Measurements from ENCODE around the gene FAIM2.

FAIM2 gene

DNA sequence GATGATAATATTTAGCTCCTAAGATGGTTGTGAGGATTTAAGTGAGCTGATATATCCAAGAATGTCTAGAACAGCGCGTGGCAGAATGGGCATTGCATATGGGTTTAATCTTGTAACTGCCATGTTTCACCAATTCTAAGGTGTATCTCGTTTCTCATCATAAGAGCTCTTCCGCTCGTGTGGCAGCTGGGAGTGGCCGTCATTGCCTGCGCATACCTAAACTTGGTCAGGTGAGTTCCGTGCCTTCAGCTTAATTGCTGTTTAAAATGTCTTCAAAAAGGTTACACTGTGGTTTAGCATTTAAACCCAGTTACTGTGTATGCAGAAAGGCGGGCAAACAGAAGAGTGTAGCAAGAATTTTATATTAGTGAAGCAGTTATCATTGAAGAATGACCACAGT lies 42.4 kb upstream of the FAIM2 start:
- H3K4me3 ChIP-seq (ENCODE audit: low read depth, low read length): peak overlapping the region; percentile 9; the same call in 1 of the 2 replicates
- peaks cover 23% of the 10 kb centered on the region for H3K27me3 ChIP-seq (ENCODE audit: control insufficient read depth, insufficient read depth, low read length)
- H3K9me3 ChIP-seq (ENCODE audit: control insufficient read depth, insufficient read depth, low read depth, low read length): no peaks in the 10 kb centered on the region
- H3K36me3 ChIP-seq (ENCODE audit: control insufficient read depth, insufficient read depth, low read length): no peaks in the 10 kb centered on the region
- peak overlapping the region; percentile 4 for H3K9ac ChIP-seq (ENCODE audit: low read length)
- no peak overlapping the region for H3K27ac ChIP-seq (ENCODE audit: low read depth, low read length)
- H3K4me1 ChIP-seq (ENCODE audit: control insufficient read depth, insufficient read depth, low read length): peaks cover 23% of the 10 kb centered on the region

DNA sequence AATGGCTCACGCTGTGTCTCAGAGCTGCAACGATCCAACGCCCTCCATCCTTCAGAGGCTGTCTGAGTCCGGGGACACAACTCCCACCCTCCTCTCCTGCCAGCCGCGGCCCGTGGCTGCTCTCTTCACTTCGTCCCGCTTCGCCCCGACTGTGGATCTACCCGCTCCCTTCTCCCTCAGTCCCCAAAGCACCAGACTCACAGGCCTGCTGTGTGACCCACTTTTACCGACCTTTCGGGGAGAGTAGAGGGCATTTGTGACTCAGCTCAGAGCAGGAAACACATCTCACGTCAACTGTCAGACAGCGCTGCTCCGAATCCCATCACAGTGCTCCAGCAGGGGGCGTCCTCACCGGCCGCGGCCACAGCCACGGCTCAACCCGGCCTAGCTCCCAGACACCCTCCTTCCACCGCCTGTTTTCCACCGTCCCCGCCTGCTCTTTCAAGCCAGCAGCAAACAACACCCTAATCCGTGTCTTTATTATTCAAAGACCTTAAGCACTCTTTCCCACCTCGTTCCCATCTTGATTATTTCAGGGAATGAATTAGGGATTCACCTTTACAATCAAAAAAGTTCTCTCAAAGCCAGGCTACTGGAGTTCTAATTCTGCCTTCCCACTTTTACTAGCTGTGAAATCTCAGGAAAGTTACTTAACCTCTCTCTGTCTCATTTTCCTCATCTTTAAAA lies 41.8 kb upstream of the FAIM2 start:
- no peaks in the 10 kb centered on the region for H3K9me3 ChIP-seq (ENCODE audit: control insufficient read depth, insufficient read depth, low read depth, low read length)
- no peaks in the 10 kb centered on the region for H3K36me3 ChIP-seq (ENCODE audit: control insufficient read depth, insufficient read depth, low read length)
- H3K9ac ChIP-seq (ENCODE audit: low read length): peak overlapping the region; percentile 29
- H3K4me1 ChIP-seq (ENCODE audit: control insufficient read depth, insufficient read depth, low read length): peaks cover 23% of the 10 kb centered on the region
- no peak overlapping the region for H3K27ac ChIP-seq (ENCODE audit: low read depth, low read length)
- peaks cover 23% of the 10 kb centered on the region for H3K27me3 ChIP-seq (ENCODE audit: control insufficient read depth, insufficient read depth, low read length)
- H3K4me3 ChIP-seq (ENCODE audit: low read depth, low read length): peak overlapping the region; percentile 46

DNA sequence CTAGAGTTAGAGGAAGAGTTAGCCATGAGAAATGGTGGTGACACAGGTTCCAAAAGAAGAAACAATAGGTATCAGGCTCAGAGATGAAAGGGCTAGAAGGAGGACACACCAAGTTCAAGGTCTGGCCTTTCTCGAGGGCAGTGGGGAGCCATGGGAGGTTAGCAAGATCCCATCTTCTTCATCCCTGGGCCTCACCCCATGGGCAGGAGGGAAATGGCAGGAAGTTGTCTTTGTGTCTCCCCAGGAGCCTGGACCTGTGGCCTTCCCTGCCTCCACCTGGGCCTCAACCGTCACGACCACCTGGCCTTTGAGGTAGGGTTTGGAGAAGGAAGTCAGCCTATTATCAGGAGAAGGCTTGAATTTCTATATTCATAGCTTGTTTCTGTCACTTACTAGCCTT lies 41.0 kb upstream of the FAIM2 start:
- peaks cover 23% of the 10 kb centered on the region for H3K4me1 ChIP-seq (ENCODE audit: control insufficient read depth, insufficient read depth, low read length)
- H3K27ac ChIP-seq (ENCODE audit: low read depth, low read length): no peak overlapping the region
- H3K9me3 ChIP-seq (ENCODE audit: control insufficient read depth, insufficient read depth, low read depth, low read length): no peaks in the 10 kb centered on the region
- H3K9ac ChIP-seq (ENCODE audit: low read length): no peak overlapping the region
- no peaks in the 10 kb centered on the region for H3K36me3 ChIP-seq (ENCODE audit: control insufficient read depth, insufficient read depth, low read length)
- peaks cover 23% of the 10 kb centered on the region for H3K27me3 ChIP-seq (ENCODE audit: control insufficient read depth, insufficient read depth, low read length)
- H3K4me3 ChIP-seq (ENCODE audit: low read depth, low read length): no peak overlapping the region

DNA sequence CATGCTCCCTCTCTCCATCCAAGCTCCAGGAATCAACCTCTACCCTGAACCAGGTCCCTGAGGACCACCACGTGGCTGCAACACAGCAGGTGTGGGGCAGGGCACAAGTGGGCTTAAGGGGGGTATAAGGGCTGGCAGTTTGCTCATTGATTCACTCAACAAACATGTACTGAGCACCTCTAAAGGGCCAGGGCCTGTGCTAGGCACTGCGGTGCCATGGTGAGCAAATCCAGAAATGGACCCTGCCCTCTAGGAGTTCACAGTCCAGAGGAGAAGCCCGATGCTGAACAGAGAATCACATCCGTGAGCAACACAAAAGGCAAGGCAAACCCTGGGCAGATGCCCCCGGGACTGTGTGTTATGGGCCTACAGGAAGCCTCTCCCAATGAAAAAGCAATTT lies 40.3 kb upstream of the FAIM2 start:
- H3K36me3 ChIP-seq (ENCODE audit: control insufficient read depth, insufficient read depth, low read length): no peaks in the 10 kb centered on the region
- no peaks in the 10 kb centered on the region for H3K9me3 ChIP-seq (ENCODE audit: control insufficient read depth, insufficient read depth, low read depth, low read length)
- peaks cover 23% of the 10 kb centered on the region for H3K27me3 ChIP-seq (ENCODE audit: control insufficient read depth, insufficient read depth, low read length)
- peaks cover 23% of the 10 kb centered on the region for H3K4me1 ChIP-seq (ENCODE audit: control insufficient read depth, insufficient read depth, low read length)
- H3K4me3 ChIP-seq (ENCODE audit: low read depth, low read length): no peak overlapping the region
- no peak overlapping the region for H3K9ac ChIP-seq (ENCODE audit: low read length)
- H3K27ac ChIP-seq (ENCODE audit: low read depth, low read length): no peak overlapping the region

DNA sequence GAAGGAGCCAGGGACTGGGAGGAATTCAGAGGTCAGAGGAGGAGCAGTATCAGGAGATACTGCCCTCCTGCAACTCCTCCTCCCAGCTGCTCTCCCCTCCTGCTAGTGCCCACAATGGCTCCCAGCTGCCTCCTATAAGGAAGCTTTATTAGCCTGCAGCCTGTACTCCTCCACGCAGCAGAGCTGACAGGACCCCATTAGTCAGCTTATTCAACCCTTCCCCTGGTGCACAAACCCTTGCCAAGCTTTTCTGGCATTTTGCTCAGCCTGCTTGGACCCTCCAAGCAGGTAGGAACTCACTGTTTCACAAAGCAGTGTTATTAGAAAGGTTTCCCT lies 39.9 kb upstream of the FAIM2 start:
- Histone ChIP-seq H3K27ac (ENCODE audit: low read depth, low read length) (no peak overlapping the region), H3K27me3 (ENCODE audit: control insufficient read depth, insufficient read depth, low read length) (peaks cover 23% of the 10 kb centered on the region), H3K9me3 (ENCODE audit: control insufficient read depth, insufficient read depth, low read depth, low read length) (no peaks in the 10 kb centered on the region), H3K36me3 (ENCODE audit: control insufficient read depth, insufficient read depth, low read length) (no peaks in the 10 kb centered on the region), H3K4me3 (ENCODE audit: low read depth, low read length) (no peak overlapping the region), H3K4me1 (ENCODE audit: control insufficient read depth, insufficient read depth, low read length) (peaks cover 23% of the 10 kb centered on the region), H3K9ac (ENCODE audit: low read length) (no peak overlapping the region)

DNA sequence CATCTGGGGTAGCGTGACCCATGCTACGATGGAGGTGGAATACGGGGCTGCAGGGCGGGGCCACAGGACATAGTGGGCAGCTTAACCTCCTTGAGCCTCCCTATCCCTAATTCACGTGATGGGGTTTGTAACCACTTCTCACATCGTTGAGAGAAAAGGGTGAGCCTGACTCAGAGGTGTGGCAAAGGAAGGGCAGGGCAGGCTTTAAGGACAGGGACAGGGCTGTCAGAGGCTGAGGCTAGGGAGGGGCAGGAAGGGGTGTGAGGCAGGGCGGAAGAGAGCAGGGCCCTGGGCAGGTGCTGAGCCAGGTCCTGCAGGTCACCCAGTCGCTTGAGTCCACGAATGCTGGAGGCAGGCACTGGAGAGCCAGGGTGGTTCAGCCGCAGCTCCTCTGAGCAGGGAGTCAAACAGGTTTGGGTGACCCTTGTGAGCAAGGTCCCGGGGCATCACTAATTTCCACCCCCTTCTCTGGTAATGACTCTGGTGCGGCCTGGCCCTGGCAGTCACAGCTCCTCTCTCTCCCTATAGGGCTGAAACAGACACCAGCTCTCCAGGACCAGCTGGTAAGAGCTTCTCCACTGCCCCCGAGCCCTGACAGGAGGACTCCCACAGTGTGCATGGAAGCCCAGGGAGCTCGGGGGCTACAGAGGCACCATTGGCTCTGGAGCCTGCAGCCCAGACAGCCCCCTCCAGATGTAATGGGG lies 39.4 kb upstream of the FAIM2 start:
- Histone ChIP-seq H3K9me3 (ENCODE audit: control insufficient read depth, insufficient read depth, low read depth, low read length) (no peaks in the 10 kb centered on the region), H3K27ac (ENCODE audit: low read depth, low read length) (no peak overlapping the region), H3K27me3 (ENCODE audit: control insufficient read depth, insufficient read depth, low read length) (peaks cover 23% of the 10 kb centered on the region), H3K4me3 (ENCODE audit: low read depth, low read length) (no peak overlapping the region), H3K9ac (ENCODE audit: low read length) (no peak overlapping the region), H3K36me3 (ENCODE audit: control insufficient read depth, insufficient read depth, low read length) (no peaks in the 10 kb centered on the region), H3K4me1 (ENCODE audit: control insufficient read depth, insufficient read depth, low read length) (peaks cover 23% of the 10 kb centered on the region)

DNA sequence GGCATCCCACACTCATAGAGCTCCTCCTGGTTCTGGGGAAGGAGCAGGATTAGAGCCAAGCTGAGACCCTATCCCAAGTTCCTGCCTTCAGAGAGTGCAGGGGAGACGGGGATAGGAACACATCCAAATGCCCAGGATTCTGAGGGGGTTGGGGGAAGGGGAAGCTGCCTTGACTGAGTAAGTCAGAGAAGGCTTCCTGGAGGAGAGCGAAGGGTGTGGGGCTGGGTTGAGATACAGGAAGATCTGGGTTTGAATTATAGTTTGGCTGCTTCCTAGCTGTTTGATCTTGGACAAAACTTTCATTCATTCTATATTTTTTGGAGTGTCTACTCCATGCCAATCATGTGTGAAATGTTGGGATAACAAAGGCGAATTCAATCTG lies 38.8 kb upstream of the FAIM2 start:
- Histone ChIP-seq H3K4me3 (ENCODE audit: low read depth, low read length) (no peak overlapping the region), H3K36me3 (ENCODE audit: control insufficient read depth, insufficient read depth, low read length) (no peaks in the 10 kb centered on the region), H3K9me3 (ENCODE audit: control insufficient read depth, insufficient read depth, low read depth, low read length) (no peaks in the 10 kb centered on the region), H3K27ac (ENCODE audit: low read depth, low read length) (no peak overlapping the region), H3K4me1 (ENCODE audit: control insufficient read depth, insufficient read depth, low read length) (peaks cover 23% of the 10 kb centered on the region), H3K27me3 (ENCODE audit: control insufficient read depth, insufficient read depth, low read length) (peaks cover 23% of the 10 kb centered on the region), H3K9ac (ENCODE audit: low read length) (no peak overlapping the region)

DNA sequence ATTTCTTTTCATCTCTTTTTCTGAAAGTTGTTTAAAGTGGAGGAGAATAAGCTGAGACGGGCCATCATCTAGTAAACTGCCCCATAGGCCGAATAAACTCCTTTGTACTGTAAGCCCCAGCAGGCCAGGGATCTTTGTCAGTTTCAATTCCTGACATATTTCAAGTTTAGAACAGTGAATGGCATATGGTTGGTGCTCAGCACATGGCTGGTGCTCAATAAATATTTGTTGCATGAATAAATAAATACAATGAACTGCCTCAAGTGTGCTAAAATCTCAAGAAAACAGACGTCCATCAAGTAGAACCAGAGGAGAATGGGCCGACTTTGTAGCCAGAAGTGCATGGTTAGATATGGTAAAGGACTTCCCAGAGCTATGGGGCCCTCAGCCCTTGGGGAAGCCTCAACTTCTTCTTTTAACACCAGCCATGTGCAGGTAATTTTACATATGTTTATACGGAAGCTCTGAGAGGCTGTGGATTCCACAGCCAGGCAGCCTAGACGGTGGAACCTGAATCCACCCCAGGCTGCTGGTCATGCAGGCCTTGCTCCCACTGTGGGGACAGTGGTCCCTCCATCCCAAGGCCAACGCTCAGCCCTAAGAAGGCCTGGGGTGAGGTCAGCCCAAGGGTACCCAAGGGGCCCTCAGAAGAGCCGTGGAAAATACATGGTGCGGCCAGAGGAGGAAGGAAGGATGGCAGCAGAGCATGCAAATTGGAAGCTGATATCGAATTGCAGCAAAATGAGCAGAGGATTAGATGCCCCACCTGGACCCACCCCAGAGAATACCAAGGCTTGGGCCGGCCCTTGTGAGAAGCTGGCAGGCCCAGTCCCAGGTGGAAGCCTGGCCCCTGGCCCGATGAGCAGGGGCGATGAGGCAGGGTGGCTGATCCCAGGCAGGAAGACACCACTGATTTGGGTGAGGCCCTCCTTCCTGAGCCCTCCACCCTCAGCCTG lies 38.1 kb upstream of the FAIM2 start:
- H3K9ac ChIP-seq (ENCODE audit: low read length): no peak overlapping the region
- no peaks in the 10 kb centered on the region for H3K9me3 ChIP-seq (ENCODE audit: control insufficient read depth, insufficient read depth, low read depth, low read length)
- H3K4me1 ChIP-seq (ENCODE audit: control insufficient read depth, insufficient read depth, low read length): peaks cover 23% of the 10 kb centered on the region
- peaks cover 23% of the 10 kb centered on the region for H3K27me3 ChIP-seq (ENCODE audit: control insufficient read depth, insufficient read depth, low read length)
- no peak overlapping the region for H3K4me3 ChIP-seq (ENCODE audit: low read depth, low read length)
- no peaks in the 10 kb centered on the region for H3K36me3 ChIP-seq (ENCODE audit: control insufficient read depth, insufficient read depth, low read length)
- H3K27ac ChIP-seq (ENCODE audit: low read depth, low read length): no peak overlapping the region

DNA sequence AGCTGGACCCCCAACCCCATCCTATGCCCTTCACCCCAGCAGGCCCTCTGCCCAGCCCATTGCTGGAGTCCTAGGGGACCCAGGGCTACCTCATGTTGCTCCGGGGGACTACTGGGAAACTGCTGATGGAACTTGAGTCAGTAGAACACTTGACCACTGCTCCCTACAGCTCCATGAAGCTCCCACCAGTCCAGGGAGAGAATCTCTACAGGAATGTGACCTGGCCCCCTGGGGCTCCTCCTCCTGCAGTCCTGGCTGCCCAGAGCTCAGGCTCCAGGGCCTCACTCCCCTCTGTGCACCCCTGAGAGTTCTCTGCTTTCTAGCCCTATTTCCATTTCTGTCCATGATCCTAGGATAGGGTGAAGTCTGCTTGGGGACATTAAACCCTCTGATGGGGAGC lies 36.0 kb upstream of the FAIM2 start:
- H3K9ac ChIP-seq (ENCODE audit: low read length): no peak overlapping the region
- H3K27ac ChIP-seq (ENCODE audit: low read depth, low read length): no peak overlapping the region
- H3K4me3 ChIP-seq (ENCODE audit: low read depth, low read length): no peak overlapping the region
- H3K27me3 ChIP-seq (ENCODE audit: control insufficient read depth, insufficient read depth, low read length): peaks cover 16% of the 10 kb centered on the region
- H3K4me1 ChIP-seq (ENCODE audit: control insufficient read depth, insufficient read depth, low read length): peaks cover 13% of the 10 kb centered on the region; the same call in 1 of the 2 replicates
- no peaks in the 10 kb centered on the region for H3K9me3 ChIP-seq (ENCODE audit: control insufficient read depth, insufficient read depth, low read depth, low read length)
- H3K36me3 ChIP-seq (ENCODE audit: control insufficient read depth, insufficient read depth, low read length): no peaks in the 10 kb centered on the region

DNA sequence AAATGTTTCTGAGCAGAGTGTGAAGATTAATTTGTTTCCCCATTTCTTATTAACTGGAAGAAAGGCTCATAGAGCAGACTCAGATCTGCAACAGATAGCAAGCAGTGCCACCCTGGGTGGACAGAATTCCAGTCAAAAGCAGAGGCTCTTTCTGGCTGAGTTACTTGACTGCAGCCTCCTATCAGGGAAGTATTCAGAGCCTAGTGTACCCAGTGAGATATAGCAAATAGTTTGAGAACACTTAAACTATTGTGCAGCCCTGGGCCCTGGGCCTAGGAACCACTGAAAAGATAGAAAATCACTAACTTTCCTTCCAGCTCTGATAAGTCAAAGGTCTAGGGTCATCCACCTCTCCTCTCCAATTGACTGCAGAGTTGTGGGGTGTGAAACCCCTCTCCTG lies 35.6 kb upstream of the FAIM2 start:
- Histone ChIP-seq H3K4me3 (ENCODE audit: low read depth, low read length) (no peak overlapping the region), H3K27me3 (ENCODE audit: control insufficient read depth, insufficient read depth, low read length) (peaks cover 12% of the 10 kb centered on the region)

More for the DNA sequence above, 35.6 kb upstream of the FAIM2 start:
- peaks cover 13% of the 10 kb centered on the region; the same call in 1 of the 2 replicates for H3K4me1 ChIP-seq (ENCODE audit: control insufficient read depth, insufficient read depth, low read length)
- no peaks in the 10 kb centered on the region for H3K36me3 ChIP-seq (ENCODE audit: control insufficient read depth, insufficient read depth, low read length)
- no peak overlapping the region for H3K9ac ChIP-seq (ENCODE audit: low read length)
- no peak overlapping the region for H3K27ac ChIP-seq (ENCODE audit: low read depth, low read length)
- no peaks in the 10 kb centered on the region for H3K9me3 ChIP-seq (ENCODE audit: control insufficient read depth, insufficient read depth, low read depth, low read length)
